Neuronal stem cell (in vitro differentiated cells): Measurements from ENCODE around the gene CCL26.
"Not testable (repeated sequence)": the region's sequence is repeated elsewhere in the genome, so short reads cannot be mapped to it uniquely, and the experiment has no call there.

Experiments used
- DNase-seq: peaks from one replicate; pipeline ENCODE4 v3.0.0-alpha.2; 2013; ENCODE audit warnings: low spot score
- H2AFZ ChIP-seq: one replicate; pipeline ENCODE4 v1.6.1; 2013; ENCODE audit warnings: mild to moderate bottlenecking, low read length, inconsistent platforms
- H2AK5ac ChIP-seq: 2 replicates; pipeline ENCODE4 v1.6.1; 2013; ENCODE audit warnings: low read depth, mild to moderate bottlenecking, inconsistent platforms, low read length, moderate library complexity, mixed read lengths
- H2BK120ac ChIP-seq: 2 replicates; pipeline ENCODE4 v1.6.1; 2013; ENCODE audit warnings: low read depth, mild to moderate bottlenecking, inconsistent platforms, low read length, moderate library complexity, mixed read lengths
- H2BK12ac ChIP-seq: one replicate; pipeline ENCODE4 v1.6.1; 2013; ENCODE audit warnings: low read length, inconsistent platforms
- H2BK15ac ChIP-seq: 2 replicates; pipeline ENCODE4 v1.6.1; 2013; ENCODE audit warnings: mild to moderate bottlenecking, low read length, inconsistent platforms, mixed read lengths
- H2BK5ac ChIP-seq: one replicate; pipeline ENCODE4 v1.6.1; 2013; ENCODE audit warnings: inconsistent platforms, mild to moderate bottlenecking, low read length, moderate library complexity
- H3K14ac ChIP-seq: one replicate; pipeline ENCODE4 v1.6.1; 2013; ENCODE audit warnings: low read length, inconsistent platforms
- H3K18ac ChIP-seq: 2 replicates; pipeline ENCODE4 v1.6.1; 2013; ENCODE audit warnings: low read length, inconsistent platforms
- H3K23ac ChIP-seq: 2 replicates; pipeline ENCODE4 v1.6.1; 2013; ENCODE audit warnings: low read depth, mild to moderate bottlenecking, mixed read lengths, low read length, inconsistent platforms; ENCODE audit not compliant: poor library complexity
- H3K27ac ChIP-seq: replicated peaks from 3 replicates; pipeline ENCODE4 v1.5.1; 2013; ENCODE audit warnings: low read length, inconsistent platforms
- H3K27me3 ChIP-seq, 3 experiments: 2 replicates each; pipeline ENCODE4 v1.6.1; 2013; ENCODE audit warnings: low read length in 3 of 3, mild to moderate bottlenecking in 2 of 3, inconsistent platforms in 1 of 3, low read depth in 1 of 3, mixed read lengths in 1 of 3, moderate library complexity in 1 of 3; ENCODE audit not compliant: control insufficient read depth in 3 of 3, insufficient read depth in 3 of 3
- H3K36me3 ChIP-seq, 2 donors: replicated peaks in 1 of 2; 2 replicates each; pipeline ENCODE4 v1.6.1; 2013; ENCODE audit warnings: low read length in 2 of 2; ENCODE audit not compliant: control insufficient read depth in 2 of 2, insufficient read depth in 2 of 2
- H3K4ac ChIP-seq: 2 replicates; pipeline ENCODE4 v1.6.1; 2013; ENCODE audit warnings: inconsistent platforms, mild to moderate bottlenecking, low read length, moderate library complexity
- H3K4me1 ChIP-seq, 2 donors: 1 replicate in 1 of 2; 2 replicates in 1 of 2; pipeline ENCODE4 v1.6.1; 2013; ENCODE audit warnings: low read length in 2 of 2, low read depth in 1 of 2; ENCODE audit not compliant: control insufficient read depth in 2 of 2, insufficient read depth in 1 of 2
- H3K4me2 ChIP-seq: one replicate; pipeline ENCODE4 v1.6.1; 2013; ENCODE audit warnings: mild to moderate bottlenecking, low read length, inconsistent platforms; ENCODE audit not compliant: insufficient read depth, poor library complexity, severe bottlenecking
- H3K4me3 ChIP-seq, 2 donors: 2 replicates each; pipeline ENCODE4 v1.5.1; 2013; ENCODE audit warnings: low read length in 2 of 2, mild to moderate bottlenecking in 2 of 2, inconsistent platforms in 1 of 2, moderate library complexity in 1 of 2
- H3K79me1 ChIP-seq: one replicate; pipeline ENCODE4 v1.6.1; 2013; ENCODE audit warnings: low read depth, mild to moderate bottlenecking, inconsistent platforms, low read length, moderate library complexity
- H3K9ac ChIP-seq: one replicate; pipeline ENCODE4 v1.6.1; 2013; ENCODE audit warnings: mild to moderate bottlenecking, low read depth, low read length, inconsistent platforms; ENCODE audit not compliant: poor library complexity
- H3K9me3 ChIP-seq, 2 donors: replicated peaks in 1 of 2; 2 replicates each; pipeline versions ENCODE3 to v1.6.1; 2013; ENCODE audit warnings: low read length in 2 of 2, mild to moderate bottlenecking in 2 of 2, inconsistent platforms in 1 of 2, low read depth in 1 of 2, mixed read lengths in 1 of 2, moderate library complexity in 1 of 2; ENCODE audit not compliant: control insufficient read depth in 2 of 2, insufficient read depth in 1 of 2
- H4K8ac ChIP-seq: one replicate; pipeline ENCODE4 v1.6.1; 2013; ENCODE audit warnings: low read depth, mild to moderate bottlenecking, inconsistent platforms, low read length, moderate library complexity
- H4K91ac ChIP-seq: one replicate; pipeline ENCODE4 v1.6.1; 2013; ENCODE audit warnings: low read length, low read depth, mild to moderate bottlenecking, inconsistent platforms; ENCODE audit not compliant: poor library complexity
- WGBS, 2 donors: extraction: QIAGEN DNeasy Blood & Tissue Kit; methylation state at CpG; one replicate each; pipeline ENCODE4 v1.1.7; 2013; ENCODE audit warnings: missing lambda C conversion rate in 2 of 2, mixed read lengths in 1 of 2; ENCODE audit not compliant: insufficient read length in 2 of 2, insufficient replicate concordance in 1 of 2; ENCODE audit errors: extremely low coverage in 2 of 2; 5-methylcytosine and 5-hydroxymethylcytosine counted together

Gene CCL26

GRCh38 chr7:75727351-75727750, 44.7 kb downstream of the CCL26 start:
- not testable (repeated sequence) for H3K9me3 ChIP-seq, H2BK120ac ChIP-seq, H3K4me2 ChIP-seq, H2BK5ac ChIP-seq, H3K4me3 ChIP-seq, H4K91ac ChIP-seq, H2BK15ac ChIP-seq, H2AK5ac ChIP-seq, H2AFZ ChIP-seq, H3K4me1 ChIP-seq, DNase-seq, H3K18ac ChIP-seq, H3K9ac ChIP-seq, H3K14ac ChIP-seq, H3K36me3 ChIP-seq, H3K27me3 ChIP-seq, H2BK12ac ChIP-seq, H4K8ac ChIP-seq, H3K79me1 ChIP-seq, H3K27ac ChIP-seq, H3K4ac ChIP-seq, H3K23ac ChIP-seq
- WGBS, 2 donors: no CpG with 5 or more reads among the region's 6 CpGs

- H3K27ac ChIP-seq: no peak overlapping the region
- no peak for DNase-seq
These were observed 46.7 kb downstream of the CCL26 start for GRCh38 chr7:75725306-75725705.

DNA sequence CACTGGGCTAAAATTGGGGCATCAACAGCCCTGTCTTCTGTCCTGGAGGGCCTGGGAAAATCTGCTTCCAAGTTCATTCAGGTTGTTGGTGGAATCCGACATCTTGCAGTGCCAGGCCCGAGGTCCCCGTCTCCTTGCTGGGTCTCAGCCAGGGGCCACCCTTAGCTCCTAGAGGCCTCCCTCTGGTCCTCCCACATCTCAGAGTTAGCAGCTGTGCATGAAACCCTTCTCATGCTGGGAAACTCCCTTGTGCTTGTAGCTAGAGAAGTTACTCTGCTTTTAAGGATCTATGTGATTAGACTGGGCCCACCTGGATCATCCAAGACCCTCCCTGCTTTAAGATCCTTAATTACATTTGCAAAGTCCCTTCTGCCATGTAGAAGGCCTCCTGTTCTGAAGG, 48.6 kb downstream of the CCL26 start:
- Histone ChIP-seq H3K4me1 (no peaks in the 10 kb centered on the region), H3K9me3 (no peaks in the 10 kb centered on the region), H2BK5ac (no peak overlapping the region), H3K18ac (no peak overlapping the region), H4K91ac (no peak overlapping the region), H3K27ac (no peak overlapping the region), H3K23ac (no peak overlapping the region), H2BK15ac (no peak overlapping the region), H3K27me3 (no peaks in the 10 kb centered on the region), H3K36me3 (no peaks in the 10 kb centered on the region), H2BK12ac (no peak overlapping the region), H3K4ac (no peak overlapping the region), H3K79me1 (no peaks in the 10 kb centered on the region), H3K4me3 (no peak overlapping the region), H2AK5ac (no peak overlapping the region), H2AFZ (no peak overlapping the region), H3K14ac (no peak overlapping the region), H2BK120ac (no peak overlapping the region), H3K9ac (no peak overlapping the region), H3K4me2 (no peak overlapping the region), H4K8ac (no peak overlapping the region)
- no CpG with 5 or more reads among the region's 3 CpGs for WGBS, 2 donors
- no peak for DNase-seq

More at GRCh38 chr7:75725306-75725705, 46.7 kb downstream of the CCL26 start:
- H4K91ac ChIP-seq: no peak overlapping the region
- WGBS, 2 donors: no CpG with 5 or more reads among the region's 6 CpGs
- H3K79me1 ChIP-seq: no peaks in the 10 kb centered on the region
- H3K14ac ChIP-seq: no peak overlapping the region
- no peak overlapping the region for H2AFZ ChIP-seq
- no peak overlapping the region for H3K4ac ChIP-seq
- no peak overlapping the region for H3K4me2 ChIP-seq
- no peak overlapping the region for H2BK5ac ChIP-seq
- no peaks in the 10 kb centered on the region for H3K9me3 ChIP-seq
- no peak overlapping the region for H2BK12ac ChIP-seq
- no peak overlapping the region for H3K9ac ChIP-seq
- H2AK5ac ChIP-seq: no peak overlapping the region
- no peak overlapping the region for H3K4me3 ChIP-seq
- no peak overlapping the region for H2BK120ac ChIP-seq
- no peak overlapping the region for H2BK15ac ChIP-seq
- no peak overlapping the region for H3K18ac ChIP-seq
- no peaks in the 10 kb centered on the region for H3K36me3 ChIP-seq
- peaks cover 0 to 6% of the 10 kb centered on the region in 2 donors for H3K4me1 ChIP-seq
- no peak overlapping the region for H3K23ac ChIP-seq
- H3K27me3 ChIP-seq: no peaks in the 10 kb centered on the region
- no peak overlapping the region for H4K8ac ChIP-seq

GRCh38 chr7:75722373-75722772, 49.6 kb downstream of the CCL26 start:
- no peak overlapping the region for H2AK5ac ChIP-seq
- H2BK120ac ChIP-seq: no peak overlapping the region
- H3K27ac ChIP-seq: no peak overlapping the region
- no peaks in the 10 kb centered on the region for H3K4me1 ChIP-seq
- no peak overlapping the region for H2BK15ac ChIP-seq
- H3K9me3 ChIP-seq: no peaks in the 10 kb centered on the region
- H3K27me3 ChIP-seq: no peaks in the 10 kb centered on the region
- WGBS, 2 donors: no CpG with 5 or more reads among the region's 4 CpGs
- H2BK5ac ChIP-seq: no peak overlapping the region
- H3K23ac ChIP-seq: no peak overlapping the region
- H3K9ac ChIP-seq: no peak overlapping the region
- no peak overlapping the region for H4K91ac ChIP-seq
- H3K4me3 ChIP-seq: no peak overlapping the region
- H3K36me3 ChIP-seq: no peaks in the 10 kb centered on the region
- no peak overlapping the region for H4K8ac ChIP-seq
- H3K18ac ChIP-seq: no peak overlapping the region
- H2AFZ ChIP-seq: no peak overlapping the region
- no peaks in the 10 kb centered on the region for H3K79me1 ChIP-seq
- H3K4ac ChIP-seq: no peak overlapping the region
- no peak for DNase-seq
- no peak overlapping the region for H2BK12ac ChIP-seq
- no peak overlapping the region for H3K14ac ChIP-seq
- no peak overlapping the region for H3K4me2 ChIP-seq
